Epithelial cell of esophagus (primary cell): ENCODE data around the gene CEP97.
A peak's percentile ranks its signal among the peaks of the same experiment; 100 is the strongest.

Source experiments
- DNase-seq: peaks from one replicate; pipeline ENCODE4 v3.0.0; 2010; ENCODE audit warnings: low read depth
- H3K4me3 ChIP-seq: 2 replicates; pipeline ENCODE4 v1.5.1; 2011; ENCODE audit warnings: mild to moderate bottlenecking, low read length, control low read depth
- TF ChIP-seq, protein P1 (sequence below): IDR thresholded peaks from 2 replicates; pipeline ENCODE4 v1.5.1; 2011; ENCODE audit warnings: low read depth, mild to moderate bottlenecking, low read length, control low read depth, inconsistent platforms; ENCODE audit not compliant: insufficient read depth; ENCODE audit errors: missing control alignments

The CEP97 gene

GRCh38 chr3:101813817-101814440 is 89.5 kb downstream of the CEP97 start:
- no peak overlapping the region for H3K4me3 ChIP-seq
- peak; percentile 39 for DNase-seq
- TF ChIP-seq, protein P1, sequence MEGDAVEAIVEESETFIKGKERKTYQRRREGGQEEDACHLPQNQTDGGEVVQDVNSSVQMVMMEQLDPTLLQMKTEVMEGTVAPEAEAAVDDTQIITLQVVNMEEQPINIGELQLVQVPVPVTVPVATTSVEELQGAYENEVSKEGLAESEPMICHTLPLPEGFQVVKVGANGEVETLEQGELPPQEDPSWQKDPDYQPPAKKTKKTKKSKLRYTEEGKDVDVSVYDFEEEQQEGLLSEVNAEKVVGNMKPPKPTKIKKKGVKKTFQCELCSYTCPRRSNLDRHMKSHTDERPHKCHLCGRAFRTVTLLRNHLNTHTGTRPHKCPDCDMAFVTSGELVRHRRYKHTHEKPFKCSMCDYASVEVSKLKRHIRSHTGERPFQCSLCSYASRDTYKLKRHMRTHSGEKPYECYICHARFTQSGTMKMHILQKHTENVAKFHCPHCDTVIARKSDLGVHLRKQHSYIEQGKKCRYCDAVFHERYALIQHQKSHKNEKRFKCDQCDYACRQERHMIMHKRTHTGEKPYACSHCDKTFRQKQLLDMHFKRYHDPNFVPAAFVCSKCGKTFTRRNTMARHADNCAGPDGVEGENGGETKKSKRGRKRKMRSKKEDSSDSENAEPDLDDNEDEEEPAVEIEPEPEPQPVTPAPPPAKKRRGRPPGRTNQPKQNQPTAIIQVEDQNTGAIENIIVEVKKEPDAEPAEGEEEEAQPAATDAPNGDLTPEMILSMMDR: peak; percentile 45

DNA sequence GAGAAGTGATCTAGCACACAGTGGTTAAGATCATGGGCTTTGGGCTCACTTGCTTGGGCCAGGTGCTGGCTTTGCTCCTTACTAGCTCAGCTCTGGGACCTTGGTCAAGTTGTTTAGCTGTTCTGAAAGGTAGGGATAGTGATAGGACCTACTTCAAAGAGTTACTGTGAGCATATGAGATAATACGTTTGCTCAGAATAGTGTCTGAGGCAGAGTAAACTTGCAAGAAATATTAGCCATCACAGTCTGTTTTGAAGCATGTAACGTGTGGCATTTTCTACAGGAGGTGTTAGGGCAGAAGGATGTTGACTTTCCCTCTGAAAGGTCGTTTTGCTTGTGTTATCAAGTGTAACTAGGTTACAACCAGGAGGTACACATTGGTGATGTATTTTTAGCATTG is 90.4 kb downstream of the CEP97 start:
- TF ChIP-seq, protein P1: no peak
- DNase-seq: no peak

DNA sequence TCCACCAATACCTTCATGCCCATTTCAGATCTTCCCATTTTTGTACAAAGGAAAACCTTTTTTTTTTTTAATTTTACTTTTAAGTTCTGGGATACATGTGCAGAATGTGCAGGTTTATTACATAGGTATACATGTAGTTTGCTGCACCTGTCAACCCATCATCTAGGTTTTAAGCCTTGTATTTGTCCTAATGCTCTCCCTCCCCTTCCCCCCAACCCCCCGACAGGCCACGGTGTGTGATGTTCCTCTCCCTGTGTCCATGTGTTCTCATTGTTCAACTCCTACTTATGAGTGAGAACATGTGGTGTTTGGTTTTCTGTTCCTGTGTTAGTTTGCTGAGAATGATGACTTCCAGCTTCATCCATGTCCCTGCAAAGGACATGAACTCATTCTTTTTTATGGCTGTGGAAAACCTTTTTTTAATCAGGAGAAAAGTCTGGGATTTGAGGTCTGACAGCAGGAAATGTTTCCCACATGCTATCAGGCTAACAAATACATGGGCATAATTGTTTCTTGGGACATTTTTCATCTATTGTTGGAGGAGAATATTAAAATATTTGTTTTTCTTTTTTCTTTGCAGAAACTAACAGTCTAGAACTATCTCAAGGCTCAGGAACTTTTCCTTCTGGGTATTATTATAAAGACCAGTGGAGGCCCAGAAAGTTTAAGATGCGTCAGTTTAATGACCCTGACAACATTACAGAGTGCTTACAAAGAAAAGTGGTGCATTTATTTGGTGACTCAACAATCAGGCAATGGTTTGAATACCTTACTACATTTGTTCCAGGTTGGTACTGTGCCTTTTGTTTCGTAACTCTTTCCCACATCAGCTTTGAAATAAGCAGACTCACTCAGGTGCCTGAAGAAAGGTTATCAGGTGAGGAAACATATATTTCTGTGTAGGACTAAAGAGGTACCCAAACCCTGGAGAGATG is 92.1 kb downstream of the CEP97 start:
- peak; percentile 87 for DNase-seq
- TF ChIP-seq, protein P1: no peak
- H3K4me3 ChIP-seq: no peak overlapping the region

More for the DNA sequence above, 90.4 kb downstream of the CEP97 start:
- H3K4me3 ChIP-seq: no peak overlapping the region

- TF ChIP-seq, protein P1: no peak
- no peak for DNase-seq
- H3K4me3 ChIP-seq: no peak overlapping the region
These were observed 93.6 kb downstream of the CEP97 start for GRCh38 chr3:101817992-101818391.

GRCh38 chr3:101819649-101820206 is 95.3 kb downstream of the CEP97 start:
- no peak for DNase-seq
- TF ChIP-seq, protein P1: no peak
- no peak overlapping the region for H3K4me3 ChIP-seq
